GM03348 (cell line): ENCODE measurements around the gene NUP107.

ENCODE experiments used
- DNase-seq: peaks from one replicate; pipeline ENCODE4 v3.0.0; 2012; ENCODE audit warnings: low spot score

Gene NUP107

GRCh38 chr12:68739891-68740290 is 53.1 kb downstream of the NUP107 start:
- DNase-seq: no peak

DNA sequence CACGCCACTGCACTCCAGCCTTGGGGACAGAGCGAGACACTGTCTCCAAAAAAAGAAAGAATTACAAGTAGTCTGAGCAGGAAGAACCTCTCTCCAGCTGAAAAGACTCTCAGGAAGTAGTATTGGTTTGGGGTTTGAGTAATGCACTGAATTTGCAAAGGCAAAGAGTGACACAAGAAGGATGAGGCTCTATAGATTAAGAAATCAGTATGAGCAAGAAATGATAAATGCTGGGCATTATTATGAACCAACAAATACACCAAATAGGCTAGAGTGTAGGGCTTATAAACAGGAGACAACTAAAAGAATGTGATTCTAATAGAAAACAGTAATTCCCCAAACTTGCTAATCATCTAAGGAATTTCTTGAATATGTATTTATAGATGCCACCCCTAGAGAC is 56.6 kb downstream of the NUP107 start:
- peak; percentile 14 for DNase-seq

DNA sequence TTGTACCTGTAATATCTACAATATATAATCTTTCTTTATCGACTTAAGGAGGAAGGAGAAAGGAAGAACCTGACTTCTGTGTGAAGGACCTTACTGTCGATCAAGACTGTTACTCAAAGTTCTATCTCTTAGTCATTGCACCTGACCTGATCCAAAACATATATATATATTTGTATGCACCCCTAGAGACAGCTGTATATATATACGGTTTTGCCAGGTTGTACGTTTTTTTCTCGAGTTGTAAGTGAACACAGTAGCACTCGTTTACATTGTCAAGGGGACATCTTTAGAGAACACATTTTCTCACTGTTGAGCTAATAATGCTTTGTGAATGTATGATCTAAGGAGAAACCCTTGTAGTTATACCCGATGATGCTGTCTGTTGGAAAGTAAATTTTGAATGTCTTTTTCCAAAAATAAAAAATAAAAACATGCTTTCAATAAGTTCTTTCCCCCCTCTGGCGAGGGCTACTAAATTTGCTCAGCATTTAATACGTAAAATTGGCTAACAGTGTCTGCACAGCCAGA is 58.7 kb downstream of the NUP107 start:
- DNase-seq: no peak

DNA sequence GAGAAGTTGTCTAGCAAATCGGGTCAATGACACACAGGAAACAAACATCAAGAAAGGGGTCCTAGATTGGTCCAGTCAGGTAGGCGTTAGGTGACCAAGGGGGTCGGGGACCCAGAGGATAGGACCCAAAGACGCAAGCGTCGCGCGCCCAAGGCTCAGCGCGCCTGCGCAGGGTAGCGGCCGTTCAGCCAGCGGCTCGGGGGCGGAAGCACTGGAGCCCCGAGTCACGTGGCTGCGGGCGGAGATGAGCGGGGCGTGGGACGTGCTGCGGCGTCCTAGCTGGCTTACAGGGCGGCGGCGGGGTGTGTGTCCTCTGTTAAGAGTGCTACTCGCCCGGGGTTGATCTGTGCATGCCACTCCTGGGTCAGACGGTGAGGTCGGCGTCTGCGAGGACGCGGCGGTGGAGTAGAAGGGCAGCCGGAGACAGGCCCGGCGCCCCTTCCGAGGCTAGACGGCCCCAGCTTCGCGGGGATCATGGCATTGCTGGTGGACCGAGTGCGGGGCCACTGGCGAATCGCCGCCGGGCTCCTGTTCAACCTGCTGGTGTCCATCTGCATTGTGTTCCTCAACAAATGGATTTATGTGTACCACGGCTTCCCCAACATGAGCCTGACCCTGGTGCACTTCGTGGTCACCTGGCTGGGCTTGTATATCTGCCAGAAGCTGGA is 59.3 kb downstream of the NUP107 start, which contains the start of gene SLC35E3:
TSS of gene SLC35E3 (plus strand) at position 273 of the 668 bp plus-strand sequence. CDS start at position 475, 202 bp downstream.
- DNase-seq: peak; percentile 98

GRCh38 chr12:68746572-68747180 is 59.9 kb downstream of the NUP107 start:
- DNase-seq: peak; percentile 85

DNA sequence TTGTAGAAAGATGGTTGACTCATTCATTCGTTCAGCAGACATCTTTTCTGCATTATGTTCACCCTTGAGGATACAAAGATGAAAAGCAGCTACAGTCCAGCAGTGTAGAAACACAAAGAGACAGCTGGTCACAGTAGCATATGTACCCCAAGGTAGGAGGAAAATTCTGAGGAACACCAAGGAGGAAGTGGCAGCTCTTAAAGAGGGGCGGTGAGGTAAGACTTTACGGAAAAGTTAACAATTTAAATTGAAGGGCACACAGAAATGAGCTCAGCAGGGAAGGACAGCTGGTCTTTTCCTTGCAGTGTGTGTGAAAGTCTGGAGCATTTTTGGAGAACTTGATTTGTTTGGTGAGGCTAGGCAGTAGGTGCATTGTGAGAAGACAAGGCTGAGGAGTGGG is 62.7 kb downstream of the NUP107 start:
- no peak for DNase-seq

- DNase-seq: no peak
Measured at GRCh38 chr12:68749861-68750260, 63.1 kb downstream of the NUP107 start.

DNA sequence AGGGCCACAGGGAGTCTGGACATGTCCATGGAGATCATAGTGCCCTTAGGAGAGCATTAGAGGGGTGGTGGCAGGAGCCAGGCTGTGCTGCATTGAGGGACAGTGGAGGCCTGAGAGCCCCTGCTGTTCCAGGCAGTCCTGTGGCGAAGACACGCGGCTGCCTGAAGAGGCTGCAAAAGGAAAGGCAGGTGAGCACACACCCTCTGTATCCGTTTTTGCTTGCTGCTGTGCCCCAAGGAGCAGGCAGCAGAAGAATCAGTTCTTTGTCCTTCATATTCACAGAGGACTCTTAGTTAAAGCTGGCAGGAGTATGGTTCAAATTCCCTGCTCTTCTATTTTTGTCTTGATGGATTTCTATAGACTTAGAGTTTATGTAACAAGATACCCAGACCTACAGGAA is 63.7 kb downstream of the NUP107 start:
- no peak for DNase-seq

- no peak for DNase-seq
Measured at GRCh38 chr12:68755536-68756243, 68.9 kb downstream of the NUP107 start.

GRCh38 chr12:68759852-68760251 is 73.1 kb downstream of the NUP107 start:
- no peak for DNase-seq

GRCh38 chr12:68760806-68761441 is 74.1 kb downstream of the NUP107 start:
- no peak for DNase-seq

DNA sequence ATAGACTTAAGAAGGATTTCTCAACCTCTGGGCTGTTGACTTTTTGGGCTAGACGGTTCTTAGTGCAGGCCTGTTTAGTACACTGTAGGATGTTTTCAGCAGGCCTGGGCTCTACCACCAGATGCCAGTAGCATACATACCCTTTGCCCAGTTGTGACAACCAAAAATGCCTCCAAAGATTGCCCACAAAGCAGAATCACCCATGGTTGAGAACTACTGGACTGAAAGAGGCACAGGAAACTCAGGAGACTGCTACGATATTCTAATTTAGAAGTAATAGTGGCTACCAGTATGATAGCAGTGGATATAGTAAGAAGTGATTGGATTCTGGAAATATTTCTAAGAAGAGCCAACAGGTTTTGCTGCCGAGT is 74.6 kb downstream of the NUP107 start:
- DNase-seq: no peak

DNA sequence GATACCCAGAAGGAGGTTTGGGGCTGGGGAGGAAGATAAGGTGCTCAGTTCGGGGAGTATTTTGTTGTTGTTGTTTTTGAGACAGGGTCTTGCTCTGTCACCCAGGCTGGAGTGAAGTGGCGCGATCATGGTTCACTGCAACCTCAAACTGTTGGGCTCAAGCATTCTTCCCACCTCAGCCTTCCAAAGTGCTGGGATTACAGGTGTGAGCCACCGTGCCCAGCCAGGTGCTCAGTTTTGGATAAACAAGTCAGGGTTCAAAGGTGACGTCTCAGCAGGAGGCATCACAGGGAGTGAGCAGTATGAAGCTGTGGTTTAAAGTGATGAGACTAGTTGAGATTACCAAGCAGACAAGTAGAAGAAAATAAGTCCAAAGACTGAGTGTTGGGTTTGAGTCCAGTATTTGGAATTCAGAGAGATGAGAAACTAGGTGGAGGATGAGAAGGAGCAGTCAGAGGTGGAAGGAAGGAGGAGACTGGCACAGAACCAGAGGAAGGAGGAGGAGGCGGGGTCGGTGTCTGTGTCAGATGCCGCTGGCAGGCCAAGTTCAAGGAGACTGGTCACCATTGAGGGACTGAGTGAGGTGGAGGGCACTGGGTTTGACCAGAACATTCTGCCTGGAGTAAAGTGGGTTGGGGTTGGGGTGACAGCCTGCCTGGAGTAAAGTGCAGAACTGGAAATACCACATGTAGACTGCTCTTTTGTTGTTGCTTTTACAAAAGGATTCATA is 75.3 kb downstream of the NUP107 start:
- DNase-seq: no peak

- no peak for DNase-seq
Measured at GRCh38 chr12:68762691-68763090, 75.9 kb downstream of the NUP107 start.

GRCh38 chr12:68765696-68766095 is 78.9 kb downstream of the NUP107 start:
- DNase-seq: no peak

DNA sequence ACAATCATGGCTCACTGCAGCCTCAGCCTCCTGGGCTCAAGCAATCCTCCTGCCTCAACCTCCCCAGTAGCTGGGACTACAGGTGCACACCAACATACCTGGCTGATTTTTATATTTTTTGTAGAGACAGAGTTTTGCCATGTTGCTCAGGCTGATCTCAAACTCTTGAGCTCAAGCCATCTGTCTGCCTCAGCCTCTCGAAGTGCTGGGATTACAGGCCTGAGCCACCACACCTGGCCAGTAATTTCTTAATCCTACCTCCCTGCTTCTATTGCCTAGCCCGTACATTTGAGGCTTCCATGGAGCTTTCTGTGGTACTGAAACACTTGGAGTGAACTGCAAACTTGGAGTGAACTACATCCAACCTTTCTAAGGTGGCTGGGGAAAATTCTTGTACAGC is 79.9 kb downstream of the NUP107 start:
- no peak for DNase-seq

DNA sequence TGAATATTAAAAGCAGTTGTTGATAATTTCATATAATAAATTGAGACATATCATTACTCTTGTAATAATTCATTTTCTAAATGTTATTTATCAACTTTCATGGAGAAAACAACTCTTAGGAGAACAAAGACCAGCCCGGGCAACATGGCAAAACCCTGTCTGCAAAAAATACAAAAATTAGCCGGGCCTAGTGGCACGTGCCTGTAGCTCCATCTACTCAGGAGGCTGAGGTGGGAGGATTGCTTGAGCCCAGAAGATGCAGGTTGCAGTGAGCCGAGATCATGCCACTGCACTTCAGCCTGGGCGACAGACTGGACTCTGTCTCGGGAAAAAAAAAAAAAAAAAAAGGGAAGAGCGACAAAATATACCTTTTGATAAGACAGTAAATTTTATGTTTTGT is 80.4 kb downstream of the NUP107 start:
- no peak for DNase-seq

DNA sequence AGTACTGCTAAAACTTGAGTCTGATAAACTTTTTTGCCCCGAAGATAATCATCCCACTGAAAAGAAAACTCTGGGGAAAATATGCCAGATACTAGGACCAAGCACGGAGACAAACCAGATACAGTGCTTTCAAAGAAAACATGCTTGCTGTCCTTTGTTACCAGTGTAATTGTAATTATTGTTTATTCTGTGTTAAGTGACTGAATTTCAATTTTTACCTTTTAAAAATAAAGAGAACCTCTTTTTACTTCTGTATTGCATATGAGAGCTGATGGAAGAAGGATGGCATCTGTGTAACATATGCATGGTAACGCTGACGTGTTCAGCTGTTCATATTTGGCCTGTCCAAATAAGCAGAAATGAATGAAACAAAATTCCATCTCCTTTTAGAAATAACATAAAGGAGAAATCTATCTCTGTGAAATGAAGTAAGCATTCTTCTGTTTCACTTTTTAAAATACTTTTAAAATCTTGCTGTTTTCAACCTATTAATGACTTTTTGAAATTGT is 81.7 kb downstream of the NUP107 start:
- DNase-seq: no peak

- no peak for DNase-seq
Measured at GRCh38 chr12:68769941-68770340, 83.2 kb downstream of the NUP107 start.

- no peak for DNase-seq
Measured at GRCh38 chr12:68771223-68771925, 84.6 kb downstream of the NUP107 start.

- no peak for DNase-seq
Measured at GRCh38 chr12:68772714-68773113, 85.9 kb downstream of the NUP107 start.
